Liver (tissue), 3 donors: Measurements from ENCODE around the gene INTS6.

ENCODE experiments used
- GABPA ChIP-seq, 2 donors: IDR thresholded peaks in 1 of 2; conservative IDR thresholded peaks in 1 of 2; 2 replicates each; pipeline ENCODE4 v1.6.1; 2016; ENCODE audit warnings: antibody characterized with exemption in 2 of 2, mild to moderate bottlenecking in 1 of 2, moderate library complexity in 1 of 2
- RAD21 ChIP-seq, 2 donors: IDR thresholded peaks; 2 replicates each; pipeline ENCODE4 v1.6.1; 2016; ENCODE audit warnings: antibody characterized with exemption in 2 of 2, mild to moderate bottlenecking in 2 of 2
- TF ChIP-seq, protein P1 (sequence below): fragments of 150-350 bp; IDR thresholded peaks from 2 replicates; pipeline ENCODE4 v1.5.1; 2017; ENCODE audit warnings: improper control_type of control experiment, low read depth, low read length; ENCODE audit not compliant: missing input control
- TF ChIP-seq, protein P2 (sequence below): IDR thresholded peaks from 2 replicates; pipeline ENCODE4 v1.6.1; 2016; ENCODE audit warnings: antibody characterized with exemption, mild to moderate bottlenecking
- donor health status: healthy.
- donor health status: healthy.

- TF ChIP-seq RAD21 (IDR thresholded peaks at IDR 0.05) = no peak
- TF ChIP-seq, protein P1, sequence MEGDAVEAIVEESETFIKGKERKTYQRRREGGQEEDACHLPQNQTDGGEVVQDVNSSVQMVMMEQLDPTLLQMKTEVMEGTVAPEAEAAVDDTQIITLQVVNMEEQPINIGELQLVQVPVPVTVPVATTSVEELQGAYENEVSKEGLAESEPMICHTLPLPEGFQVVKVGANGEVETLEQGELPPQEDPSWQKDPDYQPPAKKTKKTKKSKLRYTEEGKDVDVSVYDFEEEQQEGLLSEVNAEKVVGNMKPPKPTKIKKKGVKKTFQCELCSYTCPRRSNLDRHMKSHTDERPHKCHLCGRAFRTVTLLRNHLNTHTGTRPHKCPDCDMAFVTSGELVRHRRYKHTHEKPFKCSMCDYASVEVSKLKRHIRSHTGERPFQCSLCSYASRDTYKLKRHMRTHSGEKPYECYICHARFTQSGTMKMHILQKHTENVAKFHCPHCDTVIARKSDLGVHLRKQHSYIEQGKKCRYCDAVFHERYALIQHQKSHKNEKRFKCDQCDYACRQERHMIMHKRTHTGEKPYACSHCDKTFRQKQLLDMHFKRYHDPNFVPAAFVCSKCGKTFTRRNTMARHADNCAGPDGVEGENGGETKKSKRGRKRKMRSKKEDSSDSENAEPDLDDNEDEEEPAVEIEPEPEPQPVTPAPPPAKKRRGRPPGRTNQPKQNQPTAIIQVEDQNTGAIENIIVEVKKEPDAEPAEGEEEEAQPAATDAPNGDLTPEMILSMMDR = no peak
- TF ChIP-seq, protein P2, sequence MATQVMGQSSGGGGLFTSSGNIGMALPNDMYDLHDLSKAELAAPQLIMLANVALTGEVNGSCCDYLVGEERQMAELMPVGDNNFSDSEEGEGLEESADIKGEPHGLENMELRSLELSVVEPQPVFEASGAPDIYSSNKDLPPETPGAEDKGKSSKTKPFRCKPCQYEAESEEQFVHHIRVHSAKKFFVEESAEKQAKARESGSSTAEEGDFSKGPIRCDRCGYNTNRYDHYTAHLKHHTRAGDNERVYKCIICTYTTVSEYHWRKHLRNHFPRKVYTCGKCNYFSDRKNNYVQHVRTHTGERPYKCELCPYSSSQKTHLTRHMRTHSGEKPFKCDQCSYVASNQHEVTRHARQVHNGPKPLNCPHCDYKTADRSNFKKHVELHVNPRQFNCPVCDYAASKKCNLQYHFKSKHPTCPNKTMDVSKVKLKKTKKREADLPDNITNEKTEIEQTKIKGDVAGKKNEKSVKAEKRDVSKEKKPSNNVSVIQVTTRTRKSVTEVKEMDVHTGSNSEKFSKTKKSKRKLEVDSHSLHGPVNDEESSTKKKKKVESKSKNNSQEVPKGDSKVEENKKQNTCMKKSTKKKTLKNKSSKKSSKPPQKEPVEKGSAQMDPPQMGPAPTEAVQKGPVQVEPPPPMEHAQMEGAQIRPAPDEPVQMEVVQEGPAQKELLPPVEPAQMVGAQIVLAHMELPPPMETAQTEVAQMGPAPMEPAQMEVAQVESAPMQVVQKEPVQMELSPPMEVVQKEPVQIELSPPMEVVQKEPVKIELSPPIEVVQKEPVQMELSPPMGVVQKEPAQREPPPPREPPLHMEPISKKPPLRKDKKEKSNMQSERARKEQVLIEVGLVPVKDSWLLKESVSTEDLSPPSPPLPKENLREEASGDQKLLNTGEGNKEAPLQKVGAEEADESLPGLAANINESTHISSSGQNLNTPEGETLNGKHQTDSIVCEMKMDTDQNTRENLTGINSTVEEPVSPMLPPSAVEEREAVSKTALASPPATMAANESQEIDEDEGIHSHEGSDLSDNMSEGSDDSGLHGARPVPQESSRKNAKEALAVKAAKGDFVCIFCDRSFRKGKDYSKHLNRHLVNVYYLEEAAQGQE = no peak
- TF ChIP-seq GABPA (IDR thresholded peaks at IDR 0.05 in 1 of 2, conservative IDR thresholded peaks at IDR 0.05 in 1 of 2) = no peak
These were observed 47.9 kb upstream of the INTS6 start for GRCh38 chr13:51500687-51501086.
